Cardiac muscle cell (in vitro differentiated cells and primary cell): Measurements from ENCODE around the gene OFD1. TPM values are rescaled to one million over a fixed set of nuclear protein-coding genes. Genes with fewer than 3 reads are reported as not detected.

Source experiments
- DNase-seq, 2 donors: peaks; one replicate each; pipeline versions ENCODE4 v3.0.0 to v3.0.0-alpha.2; 2010 to 2017; ENCODE audit warnings: low read depth in 1 of 2, low spot score in 1 of 2
- H3K27ac ChIP-seq: fragments of 200-600 bp; sonication (generic); 2 replicates; pipeline ENCODE4 v1.5.1; 2016
- H3K27me3 ChIP-seq: fragments of 200-600 bp; sonication (generic); 2 replicates; pipeline ENCODE4 v1.6.0; 2016; ENCODE audit warnings: control low read depth
- H3K36me3 ChIP-seq: fragments of 200-600 bp; sonication (generic); 2 replicates; pipeline ENCODE4 v1.5.1; 2016; ENCODE audit warnings: control low read depth
- H3K4me1 ChIP-seq: fragments of 200-600 bp; sonication (generic); 2 replicates; pipeline ENCODE4 v1.8.1; 2017; ENCODE audit warnings: low read depth, mild to moderate bottlenecking, mixed run types
- H3K4me3 ChIP-seq: fragments of 200-600 bp; sonication (generic); 2 replicates; pipeline ENCODE4 v1.5.1; 2016; ENCODE audit warnings: mild to moderate bottlenecking
- H3K9me3 ChIP-seq: fragments of 200-600 bp; sonication (generic); 2 replicates; pipeline ENCODE4 v1.5.1; 2017; ENCODE audit warnings: low read depth, mild to moderate bottlenecking, control low read depth
- CTCF ChIP-seq: IDR thresholded peaks from 2 replicates; pipeline ENCODE4 v1.5.1; 2012; ENCODE audit warnings: low read depth, mild to moderate bottlenecking, low read length
- polyA plus RNA-seq: library from polyadenylated mRNA; unstranded; fragments of >200 nt; fragmentation: Nextera tagmentation; extraction: Ambion mirVana; gene quantifications from 2 replicates; pipeline ENCODE4 v1.2.1, GENCODE V29; 2016
- total RNA-seq: library from RNA; depleted of rRNA; stranded (reverse); fragments of >200 nt; gene quantifications from 2 replicates; pipeline ENCODE4 v1.2.3, GENCODE V29; 2016

Gene OFD1
- total and polyA plus RNA-seq, 2 experiments from 2014 or later, result 46.6 to 48.0 TPM

GRCh38 chrX:13778916-13779315 is 44.4 kb downstream of the OFD1 start:
- H3K27me3 ChIP-seq, result no peaks in the 10 kb centered on the region
- H3K4me1 ChIP-seq, result no peaks in the 10 kb centered on the region
- no peak for TF ChIP-seq CTCF
- no peaks in the 10 kb centered on the region for H3K9me3 ChIP-seq
- peaks cover 19% of the 10 kb centered on the region for H3K36me3 ChIP-seq
- H3K27ac ChIP-seq, result peak overlapping the region; percentile 69
- DNase-seq, result peak in 1 of 2 donors; percentile 72
- no peak overlapping the region for H3K4me3 ChIP-seq

GRCh38 chrX:13780868-13781427 is 46.4 kb downstream of the OFD1 start:
- H3K27me3 ChIP-seq, result no peaks in the 10 kb centered on the region
- H3K9me3 ChIP-seq, result no peaks in the 10 kb centered on the region
- peak overlapping the region; percentile 43 for H3K27ac ChIP-seq
- TF ChIP-seq CTCF, result no peak
- H3K4me1 ChIP-seq, result no peaks in the 10 kb centered on the region
- no peak for DNase-seq
- H3K4me3 ChIP-seq, result no peak overlapping the region
- H3K36me3 ChIP-seq, result peaks cover under 1% of the 10 kb centered on the region

GRCh38 chrX:13786048-13786447 is 51.5 kb downstream of the OFD1 start:
- Histone ChIP-seq H3K4me3 (no peak overlapping the region), H3K27ac (peak overlapping the region; percentile 38), H3K36me3 (no peaks in the 10 kb centered on the region), H3K4me1 (no peaks in the 10 kb centered on the region), H3K9me3 (no peaks in the 10 kb centered on the region), H3K27me3 (no peaks in the 10 kb centered on the region)
- no peak for DNase-seq
- TF ChIP-seq CTCF, result no peak

- Histone ChIP-seq H3K4me1 (peaks cover 13% of the 10 kb centered on the region), H3K36me3 (no peaks in the 10 kb centered on the region), H3K4me3 (no peak overlapping the region), H3K27me3 (no peaks in the 10 kb centered on the region), H3K9me3 (no peaks in the 10 kb centered on the region), H3K27ac (no peak overlapping the region)
- DNase-seq, result no peak
- no peak for TF ChIP-seq CTCF
Measured at GRCh38 chrX:13790206-13791131, 55.9 kb downstream of the OFD1 start.

- TF ChIP-seq CTCF, result no peak
- no peak for DNase-seq
- H3K27me3 ChIP-seq, result no peaks in the 10 kb centered on the region
- H3K4me3 ChIP-seq, result no peak overlapping the region
- peaks cover 13% of the 10 kb centered on the region for H3K4me1 ChIP-seq
- no peaks in the 10 kb centered on the region for H3K36me3 ChIP-seq
- H3K9me3 ChIP-seq, result no peaks in the 10 kb centered on the region
- H3K27ac ChIP-seq, result no peak overlapping the region
Measured at GRCh38 chrX:13791145-13791544, 56.6 kb downstream of the OFD1 start.
